ENCODE measurements around the gene PLB1.

Gene PLB1

DNA sequence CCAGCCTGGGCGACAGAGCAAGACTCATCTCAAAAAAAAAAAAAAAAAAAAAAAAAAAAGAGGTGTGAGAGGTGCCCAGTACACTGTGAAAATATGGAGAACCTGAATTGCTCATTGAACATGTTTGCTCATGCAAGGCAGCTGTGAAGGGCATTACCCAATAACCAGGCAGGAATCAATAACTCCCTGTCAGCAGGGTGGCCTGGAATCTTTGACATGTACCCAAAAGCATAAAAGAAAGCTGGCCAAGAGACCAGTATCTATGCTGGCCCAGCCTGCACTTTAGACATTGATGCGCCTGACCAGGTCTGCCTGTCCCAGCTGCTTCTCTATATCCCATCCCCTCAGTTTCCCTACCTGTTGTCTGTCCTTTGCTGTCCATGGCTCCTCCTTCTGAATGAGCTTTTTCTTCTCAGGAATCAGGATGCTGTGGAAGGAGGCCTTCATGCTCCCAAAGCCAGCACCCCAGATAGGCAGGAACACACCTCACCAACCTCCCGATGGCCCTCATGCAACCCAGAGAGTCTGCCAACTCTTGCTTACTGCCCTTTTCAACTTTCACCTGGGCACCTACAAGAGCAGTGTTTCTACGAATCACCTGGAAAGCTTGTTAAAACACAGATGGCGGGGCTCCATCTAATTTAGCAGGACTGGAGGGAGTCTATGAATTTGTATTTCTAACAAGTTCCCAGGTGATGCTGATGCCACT lies 172.4 kb downstream of the PLB1 start:
- DNase-seq (ENCODE audit: low read depth, low spot score): no peak
- no peak overlapping the region for H3K27ac ChIP-seq
- H3K9ac ChIP-seq (ENCODE audit: insufficient read length): no peak overlapping the region
- TF ChIP-seq POLR2AphosphoS5 (IDR thresholded peaks at IDR 0.05; ENCODE audit: borderline replicate concordance, low read depth, low read length): no peak
- no peaks in the 10 kb centered on the region for H3K36me3 ChIP-seq (ENCODE audit: insufficient read depth, low read length)
- H3K4me3 ChIP-seq: no peak overlapping the region
- no peaks in the 10 kb centered on the region for H3K9me3 ChIP-seq (ENCODE audit: low read depth, low read length)

DNA sequence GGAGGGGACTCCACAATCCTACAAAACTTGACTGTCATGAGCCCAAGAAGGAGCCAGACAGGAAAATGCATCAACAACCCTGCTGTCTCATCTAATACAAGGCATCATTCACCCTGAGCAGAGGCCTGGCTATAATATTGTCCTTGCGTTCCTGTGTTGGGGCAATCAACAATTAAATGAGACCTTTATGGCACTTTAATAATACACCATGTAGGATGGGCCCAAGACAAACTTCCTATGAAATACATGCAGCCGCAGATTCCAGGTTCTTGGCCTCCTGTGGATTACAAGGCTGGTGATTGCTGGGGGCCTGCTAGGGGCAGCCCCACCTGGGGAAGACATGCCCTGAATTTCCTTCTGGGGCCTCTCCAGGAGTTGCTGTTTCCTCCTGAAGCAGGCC lies 173.0 kb downstream of the PLB1 start:
- DNase-seq (ENCODE audit: low read depth, low spot score): no peak

DNA sequence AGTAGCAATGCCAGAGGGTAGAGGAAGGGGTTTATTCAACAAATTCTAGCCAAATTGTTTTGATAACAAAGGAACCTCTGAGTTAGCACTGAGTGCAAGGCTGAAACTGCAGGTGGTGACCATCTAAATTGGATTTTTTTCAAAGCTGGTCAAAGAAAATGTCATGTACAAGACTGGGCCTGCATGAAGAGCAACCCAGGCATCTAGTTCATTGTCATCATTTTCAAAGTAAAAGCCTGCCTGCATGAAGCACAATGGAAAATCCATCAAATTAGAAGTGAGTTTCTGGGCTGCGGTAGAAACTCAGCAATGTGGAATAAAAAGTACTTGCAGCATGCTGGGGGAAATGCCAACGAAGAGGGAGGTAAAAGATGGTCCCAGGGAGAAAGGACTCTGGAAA lies 175.0 kb downstream of the PLB1 start:
- H3K9me3 ChIP-seq (ENCODE audit: low read depth, low read length): no peaks in the 10 kb centered on the region
- no peak for DNase-seq (ENCODE audit: low read depth, low spot score)
- no peak for TF ChIP-seq POLR2AphosphoS5 (IDR thresholded peaks at IDR 0.05; ENCODE audit: borderline replicate concordance, low read depth, low read length)
- TF ChIP-seq EZH2 (IDR thresholded peaks at IDR 0.05): no peak
- TF ChIP-seq FOXP2 (optimal IDR thresholded peaks at IDR 0.05; ENCODE audit: control extremely low read depth, extremely low read length, insufficient read depth): no peak
- H3K36me3 ChIP-seq (ENCODE audit: insufficient read depth, low read length): no peaks in the 10 kb centered on the region
- H3K9ac ChIP-seq (ENCODE audit: insufficient read length): no peak overlapping the region
- no peak overlapping the region for H3K27ac ChIP-seq
- H3K4me3 ChIP-seq: no peak overlapping the region

More for the DNA sequence above, 173.0 kb downstream of the PLB1 start:
- Histone ChIP-seq H3K36me3 (ENCODE audit: insufficient read depth, low read length) (no peaks in the 10 kb centered on the region), H3K9me3 (ENCODE audit: low read depth, low read length) (no peaks in the 10 kb centered on the region), H3K27ac (no peak overlapping the region), H3K9ac (ENCODE audit: insufficient read length) (no peak overlapping the region), H3K4me3 (no peak overlapping the region)
- TF ChIP-seq POLR2AphosphoS5 (IDR thresholded peaks at IDR 0.05; ENCODE audit: borderline replicate concordance, low read depth, low read length) (no peak), FOXP2 (optimal IDR thresholded peaks at IDR 0.05; ENCODE audit: control extremely low read depth, extremely low read length, insufficient read depth) (no peak), EZH2 (IDR thresholded peaks at IDR 0.05) (no peak)

DNA sequence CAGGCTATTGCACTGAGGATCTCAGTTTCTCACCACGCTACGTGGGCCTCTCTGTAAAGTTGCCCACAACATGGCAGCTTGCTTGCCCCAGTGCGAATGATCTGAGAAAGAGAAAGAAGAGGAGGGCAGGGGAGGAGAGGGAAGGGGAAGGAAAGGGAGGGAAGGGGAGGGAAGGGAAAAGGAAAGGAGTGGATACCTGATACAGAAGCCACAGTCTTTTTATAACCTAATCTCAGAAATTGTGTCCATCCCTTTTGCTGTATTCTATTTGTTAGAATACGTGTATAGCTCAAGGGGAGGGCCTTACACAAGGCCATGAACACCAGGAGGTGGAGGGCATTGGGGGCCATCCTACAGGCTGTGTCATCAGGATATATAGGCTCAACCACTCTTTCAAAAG lies 177.5 kb downstream of the PLB1 start:
- Histone ChIP-seq H3K4me3 (no peak overlapping the region), H3K27ac (no peak overlapping the region), H3K9me3 (ENCODE audit: low read depth, low read length) (no peaks in the 10 kb centered on the region), H3K9ac (ENCODE audit: insufficient read length) (no peak overlapping the region), H3K36me3 (ENCODE audit: insufficient read depth, low read length) (no peaks in the 10 kb centered on the region)
- no peak for DNase-seq (ENCODE audit: low read depth, low spot score)
- no peak for TF ChIP-seq POLR2AphosphoS5 (IDR thresholded peaks at IDR 0.05; ENCODE audit: borderline replicate concordance, low read depth, low read length)

DNA sequence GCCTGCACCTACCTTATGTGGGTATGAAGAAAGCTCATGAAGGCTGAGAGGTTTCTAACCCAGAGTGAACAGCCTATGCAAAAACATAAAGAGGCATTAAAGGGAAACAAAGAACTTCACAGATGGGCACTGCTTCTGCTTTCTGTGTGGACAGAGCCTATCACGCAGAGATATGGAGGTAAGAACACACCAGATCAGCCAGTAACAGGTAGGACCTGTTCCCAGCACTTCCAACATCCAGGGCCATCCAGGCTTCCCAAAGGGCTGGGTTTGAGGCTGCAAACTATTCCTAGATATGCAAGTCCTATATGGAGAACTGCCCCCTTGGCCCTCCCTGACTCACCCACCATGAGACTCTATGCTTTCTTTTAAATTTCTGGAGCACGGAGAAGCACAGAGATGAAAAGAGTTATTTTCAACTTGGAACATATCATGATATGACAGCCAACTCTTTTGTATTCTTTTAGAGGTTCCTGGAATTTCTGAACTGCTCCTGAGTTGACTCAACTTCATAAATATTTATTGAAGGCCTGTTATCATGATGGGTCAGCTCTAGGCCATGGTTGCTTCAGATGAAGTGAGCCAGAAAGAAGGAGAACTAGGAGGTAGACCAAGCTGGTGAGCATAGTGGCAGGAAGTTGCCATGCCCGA lies 178.3 kb downstream of the PLB1 start:
- Histone ChIP-seq H3K36me3 (ENCODE audit: insufficient read depth, low read length) (no peaks in the 10 kb centered on the region), H3K9ac (ENCODE audit: insufficient read length) (no peak overlapping the region), H3K4me3 (no peak overlapping the region), H3K9me3 (ENCODE audit: low read depth, low read length) (no peaks in the 10 kb centered on the region), H3K27ac (no peak overlapping the region)
- TF ChIP-seq EZH2 (IDR thresholded peaks at IDR 0.05) (no peak), FOXP2 (optimal IDR thresholded peaks at IDR 0.05; ENCODE audit: control extremely low read depth, extremely low read length, insufficient read depth) (no peak), POLR2AphosphoS5 (IDR thresholded peaks at IDR 0.05; ENCODE audit: borderline replicate concordance, low read depth, low read length) (no peak)
- no peak for DNase-seq (ENCODE audit: low read depth, low spot score)

DNA sequence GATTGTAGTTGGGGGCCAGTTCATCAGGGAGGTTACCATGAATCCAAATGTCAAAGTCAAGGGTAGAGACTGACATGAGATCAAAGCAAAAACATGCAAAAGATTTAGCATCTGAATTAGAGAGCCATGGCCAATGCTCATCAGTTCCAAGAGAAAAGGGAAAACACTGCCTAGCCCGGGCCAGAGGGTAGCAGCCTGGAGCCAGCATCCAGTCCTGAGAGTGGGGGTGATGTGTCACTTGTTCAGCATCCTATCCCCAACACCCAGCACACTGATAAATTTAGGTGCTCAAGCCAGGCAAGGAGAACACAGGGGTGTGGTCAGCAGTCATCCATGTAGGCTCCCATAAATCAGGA lies 178.8 kb downstream of the PLB1 start:
- TF ChIP-seq EZH2 (IDR thresholded peaks at IDR 0.05) (no peak), FOXP2 (optimal IDR thresholded peaks at IDR 0.05; ENCODE audit: control extremely low read depth, extremely low read length, insufficient read depth) (no peak), POLR2AphosphoS5 (IDR thresholded peaks at IDR 0.05; ENCODE audit: borderline replicate concordance, low read depth, low read length) (no peak)
- no peak overlapping the region for H3K27ac ChIP-seq

DNA sequence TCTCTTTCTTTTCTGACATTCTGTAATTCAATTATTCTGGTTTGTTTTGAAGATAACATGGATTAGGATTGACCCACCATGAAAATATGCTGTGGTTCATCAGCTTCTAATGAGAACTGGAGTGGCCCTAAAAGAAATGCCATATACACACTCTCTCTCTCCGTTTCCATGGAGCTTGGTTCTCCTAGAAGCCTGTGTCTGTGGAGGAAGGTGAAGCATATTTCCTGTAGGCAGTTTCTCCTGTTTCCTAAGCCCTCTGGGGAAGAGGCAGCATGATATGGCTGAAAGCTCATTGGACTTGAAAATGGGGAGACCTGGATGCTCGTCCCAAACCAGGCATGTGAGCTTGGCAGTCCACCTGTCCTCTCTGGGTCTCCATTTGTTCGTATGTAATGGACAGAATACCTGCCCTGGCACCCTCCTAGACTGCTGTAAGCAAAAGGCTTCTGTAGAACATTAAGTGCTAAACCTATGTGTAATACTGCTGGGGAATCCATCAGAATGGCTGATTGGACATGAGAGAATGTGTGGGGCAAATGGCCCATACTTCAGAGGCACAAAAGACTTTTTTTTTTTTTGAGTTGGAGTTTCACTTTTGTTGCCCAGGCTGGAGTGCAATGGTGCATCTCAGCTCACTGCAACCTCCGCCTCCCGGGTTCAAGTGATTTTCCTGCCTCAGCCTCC lies 180.4 kb downstream of the PLB1 start:
- Histone ChIP-seq H3K4me3 (no peak overlapping the region), H3K9ac (ENCODE audit: insufficient read length) (no peak overlapping the region), H3K36me3 (ENCODE audit: insufficient read depth, low read length) (no peaks in the 10 kb centered on the region), H3K9me3 (ENCODE audit: low read depth, low read length) (no peaks in the 10 kb centered on the region), H3K27ac (no peak overlapping the region)
- DNase-seq (ENCODE audit: low read depth, low spot score): no peak
- TF ChIP-seq FOXP2 (optimal IDR thresholded peaks at IDR 0.05; ENCODE audit: control extremely low read depth, extremely low read length, insufficient read depth) (no peak), EZH2 (IDR thresholded peaks at IDR 0.05) (no peak), POLR2AphosphoS5 (IDR thresholded peaks at IDR 0.05; ENCODE audit: borderline replicate concordance, low read depth, low read length) (no peak)

More for the DNA sequence above, 178.8 kb downstream of the PLB1 start:
- Histone ChIP-seq H3K4me3 (no peak overlapping the region), H3K9me3 (ENCODE audit: low read depth, low read length) (no peaks in the 10 kb centered on the region), H3K9ac (ENCODE audit: insufficient read length) (no peak overlapping the region), H3K36me3 (ENCODE audit: insufficient read depth, low read length) (no peaks in the 10 kb centered on the region)
- no peak for DNase-seq (ENCODE audit: low read depth, low spot score)

DNA sequence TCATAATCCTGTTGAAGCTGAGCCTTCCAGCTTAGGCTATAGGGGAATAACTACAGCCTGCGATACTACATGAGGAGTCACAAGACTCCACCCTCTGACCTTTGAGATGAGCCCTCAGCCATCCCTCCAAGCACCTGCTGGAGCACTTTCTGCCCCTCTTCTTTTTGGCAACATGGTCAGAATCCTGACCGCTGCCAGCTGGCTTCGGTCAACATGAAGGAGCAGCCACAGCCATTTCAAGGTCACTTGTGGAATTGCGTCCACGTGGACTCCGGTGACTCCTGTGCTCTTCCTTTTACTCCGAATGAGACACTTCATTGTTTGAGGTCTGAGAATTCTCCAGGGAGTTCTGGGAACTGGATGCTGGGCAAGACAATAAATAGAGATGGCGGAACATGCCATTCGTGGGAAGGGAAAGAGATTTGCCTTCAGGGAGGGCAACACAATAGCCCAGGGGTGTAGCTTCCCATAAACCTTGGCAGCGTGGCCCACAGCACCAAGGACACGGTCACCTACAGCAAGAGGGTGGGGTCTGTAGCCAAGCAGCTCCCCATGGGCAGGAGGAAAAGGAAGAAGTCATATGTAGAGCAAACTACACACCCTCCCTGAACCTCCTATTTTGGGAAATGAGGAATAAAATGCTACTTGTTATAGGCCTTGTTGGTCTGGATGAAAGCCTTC lies 182.5 kb downstream of the PLB1 start:
- no peak for DNase-seq (ENCODE audit: low read depth, low spot score)
- H3K9ac ChIP-seq (ENCODE audit: insufficient read length): no peak overlapping the region
- no peak for TF ChIP-seq FOXP2 (optimal IDR thresholded peaks at IDR 0.05; ENCODE audit: control extremely low read depth, extremely low read length, insufficient read depth)
- no peak for TF ChIP-seq POLR2AphosphoS5 (IDR thresholded peaks at IDR 0.05; ENCODE audit: borderline replicate concordance, low read depth, low read length)
- no peak for TF ChIP-seq EZH2 (IDR thresholded peaks at IDR 0.05)
- H3K27ac ChIP-seq: no peak overlapping the region
- H3K4me3 ChIP-seq: no peak overlapping the region
- H3K9me3 ChIP-seq (ENCODE audit: low read depth, low read length): no peaks in the 10 kb centered on the region
- no peaks in the 10 kb centered on the region for H3K36me3 ChIP-seq (ENCODE audit: insufficient read depth, low read length)
